Measurements from ENCODE around the gene MAN2B1.
"Not testable (repeated sequence)": the region's sequence is repeated elsewhere in the genome, so short reads cannot be mapped to it uniquely, and the experiment has no call there.

The MAN2B1 gene

GRCh38 chr19:12657966-12658365, 8.6 kb downstream of the MAN2B1 start:
- DNase-seq: no peak

GRCh38 chr19:12656899-12657571, 9.5 kb downstream of the MAN2B1 start:
- peak in 1 of 4 experiments; percentile 25 for DNase-seq

GRCh38 chr19:12655546-12655945, 11.0 kb downstream of the MAN2B1 start:
- no peak for DNase-seq

- DNase-seq: no peak
Observed at GRCh38 chr19:12652219-12652618, 14.3 kb downstream of the MAN2B1 start.

- DNase-seq: no peak
Observed at GRCh38 chr19:12649941-12650340, 16.6 kb downstream of the MAN2B1 start.

- DNase-seq: no peak
Observed at GRCh38 chr19:12648088-12648487, 18.5 kb downstream of the MAN2B1 start.

GRCh38 chr19:12647490-12648071, 19.0 kb downstream of the MAN2B1 start:
- peak; percentile 55 to 76 (median 64) for DNase-seq

GRCh38 chr19:12647047-12647446, 19.5 kb downstream of the MAN2B1 start:
- no peak for DNase-seq

GRCh38 chr19:12646551-12646950, 20.0 kb downstream of the MAN2B1 start:
- DNase-seq: no peak

- DNase-seq: not testable (repeated sequence)
Observed at GRCh38 chr19:12643716-12644115, 22.8 kb downstream of the MAN2B1 start.

GRCh38 chr19:12642506-12642905, 24.0 kb downstream of the MAN2B1 start:
- DNase-seq: no peak

GRCh38 chr19:12641456-12641855, 25.1 kb downstream of the MAN2B1 start:
- no peak for DNase-seq

- peak; percentile 90 to 93 (median 92) for DNase-seq
Observed at GRCh38 chr19:12639901-12640613, 26.5 kb downstream of the MAN2B1 start.

- DNase-seq: no peak
Observed at GRCh38 chr19:12638611-12639182, 27.8 kb downstream of the MAN2B1 start.

GRCh38 chr19:12636631-12637030, 29.9 kb downstream of the MAN2B1 start:
- DNase-seq: no peak

- DNase-seq: no peak
Observed at GRCh38 chr19:12629215-12629614, 37.3 kb downstream of the MAN2B1 start.

GRCh38 chr19:12628040-12629022, 38.2 kb downstream of the MAN2B1 start:
- no peak for DNase-seq

- no peak for DNase-seq
Observed at GRCh38 chr19:12626958-12627357, 39.6 kb downstream of the MAN2B1 start.

GRCh38 chr19:12623361-12624031, 43.0 kb downstream of the MAN2B1 start:
- no peak for DNase-seq

- DNase-seq: not testable (repeated sequence)
Observed at GRCh38 chr19:12621253-12622024, 45.1 kb downstream of the MAN2B1 start.

GRCh38 chr19:12617646-12618045, 48.9 kb downstream of the MAN2B1 start:
- DNase-seq: no peak

Data from suppressor macrophage (primary cell).